Measurements from ENCODE around the gene DLGAP4.
"Not testable (repeated sequence)": the region's sequence is repeated elsewhere in the genome, so short reads cannot be mapped to it uniquely, and the experiment has no call there.

The DLGAP4 gene

DNA sequence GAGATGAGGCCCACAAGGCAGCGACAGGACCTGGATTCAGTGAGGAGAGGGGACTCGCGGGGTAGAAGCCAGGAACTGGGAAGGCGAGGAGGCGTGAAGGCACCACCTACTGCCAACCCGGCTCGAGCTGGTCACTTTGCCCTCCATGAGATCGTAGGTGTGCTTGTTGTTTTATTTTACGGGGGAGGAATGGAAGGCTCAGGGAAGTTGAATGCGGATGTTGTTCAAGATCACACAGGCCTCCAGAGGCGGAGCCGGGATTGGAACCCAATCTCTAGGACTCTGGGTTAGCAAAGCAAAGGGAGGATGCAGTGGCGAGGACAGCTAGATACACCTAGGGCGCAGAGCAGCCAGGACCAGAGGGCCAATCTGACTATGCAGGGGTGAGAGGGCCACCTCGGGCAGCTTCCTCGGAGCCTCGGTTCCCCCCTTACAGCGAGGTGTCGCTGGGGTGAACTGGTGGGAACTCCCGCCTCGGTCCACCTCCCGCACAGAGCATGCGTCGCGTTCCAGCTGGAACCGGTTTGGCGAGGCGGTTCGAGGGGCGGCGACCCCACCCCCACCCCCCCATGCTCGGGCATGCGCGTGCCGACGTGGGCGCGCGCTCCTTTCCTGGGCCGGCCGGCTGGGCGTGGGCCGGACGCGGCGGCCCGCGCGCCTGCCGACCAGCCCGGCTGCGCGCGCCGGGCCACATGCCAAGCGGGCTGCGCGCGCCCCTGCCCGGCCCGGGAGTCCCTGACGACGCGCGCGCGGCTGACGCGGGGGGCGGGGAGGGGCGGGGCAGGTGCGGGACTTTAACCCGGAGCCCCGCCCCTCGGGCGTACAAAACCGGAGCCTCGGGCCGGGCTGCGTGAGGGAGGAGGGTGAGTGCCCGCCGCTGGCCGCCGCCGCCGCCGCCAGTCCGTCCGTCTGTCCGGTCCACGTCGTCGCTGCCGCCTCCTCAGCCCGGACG, 154.8 kb downstream of the DLGAP4 start:
- FAIRE-seq, result no peak

DNA sequence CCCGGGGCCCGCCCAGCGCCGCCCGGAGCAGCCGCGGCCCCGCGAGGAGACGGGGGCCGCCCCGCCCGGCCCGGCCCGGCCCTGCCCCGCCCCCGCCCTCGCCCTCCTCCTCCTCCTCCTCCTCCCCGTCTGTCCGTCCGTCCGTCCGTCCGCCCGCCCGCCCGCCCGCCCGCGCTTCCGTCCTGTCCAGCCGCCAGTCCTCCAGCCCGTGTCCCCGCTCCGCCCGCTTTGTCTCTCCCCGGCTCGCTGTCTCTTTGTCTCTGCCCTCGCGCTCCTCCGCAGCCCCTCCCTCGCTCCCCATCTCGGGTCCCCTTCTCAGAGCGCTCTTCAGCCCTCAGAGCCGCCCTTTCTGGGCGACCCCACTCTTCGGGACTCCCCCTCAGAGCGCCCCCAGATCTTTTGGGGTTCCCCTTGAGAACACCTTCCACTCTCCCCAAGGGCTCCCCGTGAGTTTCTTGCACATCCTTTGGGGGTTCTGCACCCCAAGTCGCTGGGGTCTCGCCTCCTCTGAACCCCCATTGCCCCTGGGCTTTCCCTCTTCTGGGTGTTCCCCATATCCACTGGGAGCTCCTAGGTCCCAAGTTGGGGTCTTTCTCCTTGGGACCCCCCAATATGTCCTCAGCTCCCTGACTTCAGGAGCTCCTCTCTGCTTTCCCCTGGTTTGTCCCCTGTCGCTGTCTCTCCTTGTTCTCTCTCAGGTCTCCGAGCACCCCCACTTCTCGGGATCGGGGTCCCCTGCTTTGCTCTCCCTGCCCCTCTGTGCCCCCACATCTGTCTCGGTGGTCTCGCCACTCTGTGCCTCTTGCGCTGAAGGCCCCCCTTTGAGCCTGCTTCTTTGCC, 155.7 kb downstream of the DLGAP4 start:
- no peak for FAIRE-seq

DNA sequence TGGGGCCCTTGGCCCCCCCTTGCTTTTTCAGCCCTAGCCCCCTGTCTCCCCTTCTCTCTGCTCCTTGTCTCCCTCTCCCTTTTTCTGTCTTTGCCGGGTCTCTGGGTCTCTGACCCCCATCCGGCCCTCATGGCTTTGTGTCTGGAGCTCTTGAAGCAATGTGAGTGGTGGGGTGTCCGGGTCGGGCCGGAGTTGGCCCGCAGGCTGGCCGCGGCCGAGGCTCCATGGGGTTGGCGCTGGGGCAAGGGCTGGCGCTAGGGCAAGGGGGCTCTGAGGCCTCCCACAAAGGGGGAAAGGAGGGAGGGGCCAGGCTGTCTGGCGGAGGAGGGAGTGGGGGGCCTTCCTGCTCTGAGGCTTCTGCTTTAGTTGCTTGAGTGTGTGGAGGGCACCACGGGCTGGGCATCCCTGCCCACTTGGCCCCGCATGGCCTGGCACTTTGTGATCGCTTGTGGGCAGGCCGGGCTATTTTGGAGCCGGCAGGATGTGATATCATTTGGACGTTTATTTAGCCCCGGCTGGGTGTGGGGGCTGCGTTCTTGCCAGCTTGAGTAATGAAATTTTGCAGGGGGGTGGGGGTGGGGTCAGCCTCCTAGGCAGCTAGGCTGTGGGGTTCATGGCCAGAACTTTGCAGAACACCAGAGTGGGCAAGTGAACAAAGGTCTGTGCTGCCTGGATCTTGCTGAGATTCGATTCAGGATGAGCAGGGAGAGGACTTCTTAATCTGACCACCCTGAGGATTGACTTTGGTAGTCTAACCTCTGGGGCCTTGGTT, 156.5 kb downstream of the DLGAP4 start:
- no peak for FAIRE-seq

DNA sequence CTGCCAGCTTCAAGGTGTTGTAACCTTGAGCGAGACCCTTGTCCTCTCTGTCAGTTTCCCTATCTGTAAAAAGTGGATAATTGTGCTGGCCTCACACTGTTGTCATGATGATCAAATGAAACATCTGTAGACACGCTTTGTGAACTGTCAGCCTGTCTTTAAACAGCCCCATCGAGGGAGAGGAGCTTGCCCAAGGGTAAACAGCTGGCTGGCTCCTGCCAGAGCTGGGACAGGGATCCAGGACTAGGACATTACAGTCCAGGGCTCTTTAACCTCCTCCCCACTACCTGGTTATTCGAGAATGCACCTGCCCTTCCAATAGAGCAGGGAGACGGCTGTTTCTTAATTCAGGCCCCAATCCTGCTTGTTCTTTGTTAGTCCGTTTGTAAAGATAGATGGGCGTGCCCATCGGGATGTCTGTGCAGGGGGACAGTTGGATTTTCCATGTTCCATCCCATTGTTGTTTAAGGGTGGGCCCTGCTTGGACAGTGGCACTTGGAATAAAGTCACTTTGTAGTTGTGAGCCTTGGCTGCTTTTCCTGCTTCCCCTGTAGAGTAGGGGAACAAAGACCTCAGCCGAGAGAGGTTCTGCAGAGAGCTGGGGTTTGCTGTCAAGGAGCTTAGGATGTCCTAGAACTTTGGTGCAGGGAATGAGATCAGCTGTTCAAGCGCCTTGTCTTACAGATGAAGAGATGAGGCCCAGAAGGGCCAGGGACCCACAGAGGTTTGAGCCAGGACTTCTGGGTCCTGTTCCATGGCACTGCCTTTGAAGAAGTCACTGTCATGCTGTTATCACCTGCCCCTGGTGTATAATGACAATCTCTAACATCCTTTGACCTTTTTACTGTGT, 157.3 kb downstream of the DLGAP4 start:
- FAIRE-seq, result no peak

DNA sequence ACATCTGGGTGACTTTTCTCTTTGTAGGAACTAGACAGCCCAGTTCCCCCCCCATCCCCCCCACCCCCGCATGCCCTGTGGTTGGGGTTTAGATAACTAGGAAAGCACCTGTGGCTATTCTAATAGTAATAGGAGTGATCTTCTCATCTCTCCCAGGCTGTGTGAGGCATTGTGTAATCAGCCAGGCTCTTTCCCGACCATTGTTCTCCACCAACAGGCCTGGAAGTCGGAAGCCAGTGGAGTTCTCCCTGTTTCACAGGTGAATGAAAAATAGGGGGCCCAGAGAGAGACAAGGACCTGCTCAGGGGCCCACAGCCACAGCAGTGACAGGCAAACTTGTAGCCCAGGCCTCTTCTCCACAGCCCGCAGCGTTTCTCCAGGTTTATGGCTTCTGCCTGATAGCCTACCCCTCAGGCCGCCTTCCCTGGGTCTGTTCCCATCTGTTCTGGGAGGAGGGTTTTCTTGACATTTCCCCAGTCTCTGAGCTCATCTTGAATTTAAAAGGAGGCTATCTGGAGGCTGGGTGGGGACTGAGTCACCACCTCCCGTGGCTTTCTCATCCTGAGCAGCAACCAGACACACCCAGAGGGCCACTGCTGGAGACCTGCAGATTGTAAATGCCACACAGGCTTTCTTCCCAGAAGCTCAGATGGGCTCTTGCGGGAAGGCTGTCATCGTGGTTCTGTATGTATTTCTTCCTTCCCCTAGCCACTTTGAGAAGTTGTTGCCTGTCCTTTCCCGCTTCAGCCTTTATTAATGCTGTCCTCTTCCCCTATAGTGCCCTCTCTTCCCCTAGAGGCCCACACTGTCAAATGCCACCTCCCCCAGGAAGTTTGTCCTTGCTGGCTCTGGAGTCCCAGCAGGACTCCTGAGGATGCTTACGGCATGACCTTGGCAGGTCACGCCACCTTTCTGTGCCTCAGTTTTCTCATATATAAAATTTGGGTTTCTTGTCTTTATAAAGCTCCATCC, 159.3 kb downstream of the DLGAP4 start:
- FAIRE-seq, result no peak

DNA sequence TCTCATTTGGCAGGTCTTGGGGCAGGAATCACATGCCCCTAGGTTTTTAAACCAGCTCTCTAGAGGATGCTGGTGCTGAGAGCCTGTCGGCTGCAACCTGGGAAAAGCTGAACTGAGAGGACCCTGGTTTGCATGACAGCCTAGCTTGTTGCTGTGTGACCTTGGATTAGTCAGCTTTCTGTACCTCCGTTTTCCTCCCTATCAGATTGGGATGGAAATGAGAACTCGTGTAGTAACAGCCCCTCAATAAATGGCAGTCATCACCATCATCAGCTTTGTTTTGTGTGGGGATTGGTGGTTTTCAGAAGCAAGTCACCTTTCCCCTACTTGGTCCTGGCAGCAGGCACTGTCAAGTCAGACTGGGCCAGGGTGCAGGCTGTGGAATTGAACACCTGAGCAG, 159.9 kb downstream of the DLGAP4 start:
- FAIRE-seq, result no peak

DNA sequence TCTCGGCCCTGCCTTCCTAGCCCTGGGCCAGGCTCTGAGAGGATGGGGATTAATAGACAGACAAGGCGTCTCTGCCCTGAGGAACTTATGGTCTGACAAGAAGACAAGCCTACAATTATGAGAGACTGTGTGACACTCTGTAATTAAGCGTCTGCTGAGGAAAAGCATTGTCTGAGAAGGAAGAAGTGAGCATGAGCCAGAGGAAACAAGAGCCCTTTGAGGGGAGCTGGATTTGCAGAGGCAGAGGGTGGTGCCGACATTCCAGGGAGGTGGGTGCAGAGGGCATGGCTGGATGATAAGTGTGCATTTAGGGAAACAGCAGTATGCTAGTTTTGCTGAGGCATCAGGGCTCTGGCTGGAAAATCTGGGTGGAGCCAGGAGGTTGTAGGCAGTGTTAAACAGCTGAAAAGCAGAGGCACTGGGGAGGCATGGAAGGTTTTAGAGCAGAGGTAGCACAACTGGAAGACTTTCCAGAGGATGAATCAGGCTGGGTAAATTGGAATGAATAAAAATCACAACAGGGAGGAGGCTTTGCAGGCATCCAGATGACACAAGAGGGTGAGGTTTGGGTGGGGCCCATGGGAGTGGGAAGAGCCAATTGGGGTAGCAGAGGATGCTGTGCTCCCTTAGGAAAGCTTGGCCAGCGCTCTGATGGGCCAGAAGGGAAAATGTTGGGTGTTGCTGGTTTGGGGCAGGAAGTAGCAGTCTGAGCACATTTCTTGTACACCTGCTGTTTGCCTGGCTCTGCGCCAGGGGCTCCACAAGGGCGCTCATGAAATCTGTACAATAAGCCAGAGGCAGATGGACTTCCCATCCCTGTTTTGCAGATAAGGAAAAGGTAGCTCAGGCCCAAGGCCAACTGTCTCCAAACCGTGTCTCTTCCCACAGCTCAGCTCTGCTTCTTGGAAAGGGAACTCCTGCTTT, 161.2 kb downstream of the DLGAP4 start:
- no peak for FAIRE-seq

DNA sequence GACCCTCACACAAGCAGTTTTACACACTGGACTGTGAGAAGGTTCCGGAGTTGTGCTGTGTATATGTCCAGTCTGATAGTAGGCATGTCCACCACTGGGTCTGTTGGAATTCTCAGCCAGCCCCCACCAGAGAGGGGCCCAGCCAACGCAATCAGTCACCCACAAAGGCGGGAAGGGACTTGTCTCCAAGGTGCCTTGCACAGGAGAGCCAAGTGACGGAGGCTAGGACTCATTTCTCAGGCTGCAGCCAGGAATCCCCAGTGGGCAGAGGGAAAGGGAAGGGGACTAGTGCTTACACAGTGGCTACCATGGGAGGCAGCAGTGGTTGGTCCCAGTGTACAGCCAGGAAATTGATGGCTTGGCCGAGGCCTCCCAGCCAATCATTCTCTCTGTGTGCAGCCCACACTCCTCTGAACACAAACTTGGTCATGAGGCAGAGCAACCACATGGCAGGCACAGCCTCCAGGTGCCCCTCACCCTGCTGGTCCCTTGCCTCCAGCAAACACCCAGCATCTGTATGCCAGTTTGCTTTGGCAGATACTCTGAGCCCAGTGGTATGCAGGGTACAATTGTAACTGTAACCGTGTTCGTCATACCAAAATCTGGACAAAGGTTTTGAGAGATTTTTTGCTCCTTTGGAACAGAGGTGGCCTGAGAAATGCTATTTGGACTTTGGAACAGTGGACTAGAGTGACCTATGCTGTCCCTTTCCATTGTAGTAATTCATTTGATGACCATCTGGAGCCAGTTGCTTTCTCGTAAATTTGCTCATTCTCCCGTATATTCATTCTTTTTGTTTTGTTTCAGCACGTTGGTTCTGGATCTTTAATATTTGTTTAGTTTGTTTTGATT, 162.2 kb downstream of the DLGAP4 start:
- FAIRE-seq, result no peak

DNA sequence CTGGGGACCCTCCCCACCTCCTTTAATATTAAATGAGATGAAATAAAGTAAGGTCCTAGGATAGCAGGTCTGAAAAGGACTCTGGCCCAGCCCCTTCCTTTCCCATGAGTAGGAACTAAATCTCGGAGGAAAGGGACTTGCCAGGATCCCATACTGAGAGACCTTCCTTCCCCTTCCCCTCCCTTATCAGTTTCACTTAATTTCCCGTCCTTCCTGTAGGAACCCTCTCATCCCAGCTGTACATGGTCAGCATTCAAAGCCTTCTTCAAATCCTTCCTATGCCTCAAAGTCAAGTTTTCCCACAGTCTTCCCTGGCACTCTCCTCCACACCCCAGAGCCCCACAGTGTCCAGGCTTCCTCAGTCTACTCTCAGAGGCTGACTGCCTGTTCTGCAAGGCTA, 163.8 kb downstream of the DLGAP4 start:
- no peak for FAIRE-seq

DNA sequence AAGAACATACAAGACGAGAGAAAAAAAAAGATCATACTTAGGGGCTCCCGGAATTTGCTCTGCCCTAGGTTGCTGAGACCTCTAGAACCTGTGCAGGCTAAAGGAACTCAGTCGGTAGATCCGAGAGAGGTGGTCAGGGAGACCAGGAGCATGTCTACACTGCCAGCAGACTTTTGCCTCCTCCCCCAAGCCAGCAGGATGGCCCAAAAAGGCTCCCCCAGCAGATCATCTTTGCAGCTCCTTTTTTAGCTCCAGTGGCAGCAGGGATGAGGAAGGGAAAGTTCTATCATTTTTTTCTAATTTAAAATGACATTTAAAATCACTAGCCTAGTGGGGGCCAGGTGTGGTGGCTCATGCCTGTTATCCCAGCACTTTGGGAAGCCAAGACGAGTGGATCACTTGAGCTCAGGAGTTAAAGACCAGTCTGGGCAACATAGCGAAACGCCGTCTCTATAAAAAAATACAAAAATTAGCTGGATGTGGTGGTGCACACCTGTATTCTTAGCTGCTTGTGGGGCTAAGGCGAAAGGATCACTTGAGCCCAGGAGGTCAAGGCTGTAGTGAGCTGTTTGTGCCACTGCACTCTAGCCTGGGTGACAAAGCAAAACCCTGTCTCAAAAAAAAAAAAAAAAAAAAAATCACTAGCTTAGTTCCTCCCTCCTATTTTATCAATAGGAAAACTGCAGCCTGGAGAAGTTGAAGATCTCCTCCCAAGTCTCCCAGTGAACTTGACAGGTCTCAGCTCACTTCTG, 165.9 kb downstream of the DLGAP4 start:
- no peak for FAIRE-seq

DNA sequence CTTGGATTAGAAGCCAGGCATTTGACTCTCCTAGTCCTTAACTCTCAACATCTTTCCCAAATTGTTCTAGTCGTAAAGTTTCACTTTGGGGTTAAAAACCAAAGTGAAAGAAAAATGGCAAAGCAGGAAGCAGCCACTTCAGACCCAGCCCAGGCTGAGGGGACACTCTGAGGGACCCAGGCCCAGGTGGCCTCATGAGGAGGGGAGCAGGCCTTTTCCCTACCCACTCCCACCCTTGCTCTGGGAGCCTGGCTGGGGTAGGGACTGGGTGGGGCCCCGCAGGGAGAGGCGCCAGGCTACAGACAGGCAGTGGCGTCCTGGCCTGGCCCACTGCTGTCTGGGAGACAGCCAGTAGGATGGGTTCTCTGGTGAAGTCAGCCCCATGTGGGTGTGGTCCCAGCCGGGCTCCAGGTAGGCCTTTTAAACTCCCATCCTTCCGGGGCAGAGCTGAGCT, 166.5 kb downstream of the DLGAP4 start:
- FAIRE-seq, result no peak

DNA sequence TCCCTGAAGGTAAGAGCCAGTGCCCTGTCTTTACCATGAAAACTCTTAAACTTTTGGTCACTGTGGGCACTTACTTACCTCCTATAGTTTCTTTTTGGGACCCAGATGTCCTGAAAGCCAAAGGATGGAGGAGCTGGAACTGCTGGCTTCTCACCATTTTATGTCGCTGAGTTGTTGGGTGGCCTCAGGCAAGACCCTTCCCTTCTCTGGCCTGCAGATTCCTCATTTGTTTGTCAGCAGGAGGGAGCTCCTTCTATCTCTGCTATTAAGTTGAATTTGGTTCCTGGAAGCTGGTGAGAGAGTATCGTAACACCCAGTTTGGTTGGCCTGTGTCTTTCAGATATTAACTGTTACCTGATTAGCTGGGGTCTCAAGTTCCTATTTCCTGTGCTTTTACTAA, 167.0 kb downstream of the DLGAP4 start:
- FAIRE-seq, result no peak

DNA sequence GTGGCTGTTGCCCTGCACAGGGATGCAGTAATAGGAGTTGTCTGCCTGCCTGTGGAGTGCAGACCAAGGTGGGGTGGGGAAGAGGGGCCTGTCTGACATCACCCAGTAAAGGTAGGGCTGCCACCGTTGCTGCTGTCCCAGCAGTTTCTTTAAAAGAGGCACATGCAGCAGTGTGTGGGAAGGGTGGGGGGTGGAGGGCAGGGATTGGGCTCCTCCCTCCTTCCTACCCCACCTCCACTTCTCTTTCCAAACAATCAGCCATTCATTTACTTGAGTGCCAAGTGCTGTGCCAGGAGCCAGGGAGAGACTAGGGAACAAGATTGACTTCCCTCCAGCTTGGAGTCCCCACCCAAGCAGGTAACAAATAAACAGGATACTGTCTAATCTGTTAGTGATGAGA, 168.4 kb downstream of the DLGAP4 start:
- no peak for FAIRE-seq

DNA sequence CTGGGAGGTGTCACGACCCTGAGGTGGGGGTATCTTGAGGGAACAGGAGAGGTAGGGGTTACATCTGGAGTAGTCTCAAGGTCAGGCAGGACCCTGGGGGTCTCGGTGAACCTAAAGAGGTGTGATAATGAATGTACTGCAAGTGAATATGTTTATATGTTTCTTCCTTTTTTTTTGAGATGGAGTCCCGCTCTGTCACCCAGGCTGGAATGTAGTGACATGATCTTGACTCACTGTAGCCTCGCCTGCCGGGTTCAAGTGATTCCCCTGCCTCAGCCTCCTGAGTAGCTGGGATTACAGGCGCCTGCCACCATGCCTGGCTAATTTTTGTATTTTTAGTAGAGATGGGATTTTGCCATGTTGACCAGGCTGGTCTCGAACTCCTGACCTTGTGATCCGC, 168.9 kb downstream of the DLGAP4 start:
- FAIRE-seq, result not testable (repeated sequence)

DNA sequence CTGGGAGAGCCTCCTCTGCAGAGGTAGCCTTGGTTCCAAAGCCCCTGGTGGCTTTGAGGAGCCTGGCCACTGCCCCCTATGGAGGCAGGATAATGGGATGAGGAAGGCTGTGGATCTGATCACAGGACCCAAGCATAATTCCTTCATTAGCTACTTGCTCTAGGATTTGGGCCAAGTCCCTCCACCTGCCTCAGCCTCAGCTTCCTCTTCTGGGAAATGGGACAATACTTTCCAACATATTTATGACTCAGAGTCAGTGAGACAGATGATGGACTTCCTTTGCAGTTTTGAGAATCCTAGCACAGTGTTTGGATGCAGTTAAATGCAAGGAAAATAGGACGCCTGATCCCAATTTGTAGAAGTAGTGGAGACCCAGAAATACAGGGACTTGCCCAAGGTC, 171.3 kb downstream of the DLGAP4 start:
- no peak for FAIRE-seq

DNA sequence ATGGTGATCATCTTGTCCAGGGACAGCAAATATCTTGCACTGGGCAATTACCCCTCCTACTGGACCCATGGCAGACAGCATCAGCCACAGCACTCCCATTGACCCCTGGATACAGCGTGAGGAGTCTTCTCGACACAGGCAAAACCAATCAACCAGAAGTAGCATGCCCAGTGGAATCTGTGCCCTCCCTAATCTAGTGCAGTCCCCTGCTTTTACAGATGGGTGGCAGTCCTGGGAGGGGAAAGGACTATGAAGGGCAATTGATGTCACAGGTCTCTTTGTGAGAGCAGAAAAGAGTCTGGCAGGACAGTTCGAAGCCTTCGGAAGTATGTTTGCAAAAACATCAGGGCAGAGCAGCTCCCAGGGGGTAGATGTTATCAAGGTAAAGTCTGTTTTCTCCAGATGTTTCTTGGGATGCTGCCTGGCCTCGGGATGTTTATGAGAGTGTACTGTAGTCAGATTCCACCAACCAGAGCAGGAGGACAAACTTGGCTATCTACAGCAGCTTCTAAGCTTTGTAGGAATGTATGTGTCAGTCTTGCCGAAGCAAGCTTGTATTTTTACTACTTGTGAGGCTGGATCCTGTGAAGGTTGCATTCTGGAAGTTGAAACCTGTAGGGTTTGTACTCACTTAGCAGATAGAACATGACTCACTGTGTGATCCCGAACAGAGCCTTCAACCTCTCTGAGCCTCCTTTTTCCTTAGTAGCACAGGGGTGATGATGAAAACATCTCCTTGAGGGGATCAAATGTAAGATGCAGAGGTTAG, 172.2 kb downstream of the DLGAP4 start:
- FAIRE-seq, result no peak

DNA sequence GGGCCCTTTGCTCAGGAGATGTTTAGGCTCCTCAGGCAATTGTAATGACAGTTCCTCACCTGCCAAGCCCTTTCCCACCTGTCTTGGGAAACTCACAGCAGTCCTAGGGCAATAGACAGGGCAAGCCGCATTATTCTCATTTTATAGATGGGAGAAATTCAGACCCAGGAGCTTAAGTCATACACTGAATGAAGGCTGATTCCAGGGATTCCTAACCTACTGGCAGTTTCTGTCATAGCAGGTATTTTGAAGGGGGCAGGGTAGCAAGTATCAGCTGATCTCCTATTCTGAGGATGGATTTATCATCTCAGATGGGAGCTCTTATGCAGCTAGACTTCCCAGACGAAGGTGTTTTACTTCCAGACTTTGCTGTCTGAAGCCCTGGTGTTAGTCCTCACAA, 173.8 kb downstream of the DLGAP4 start:
- no peak for FAIRE-seq

Measured in endometrium (tissue), 2 donors.